ENCODE results near the gene PGC. TPM values are rescaled to one million over a fixed set of nuclear protein-coding genes. Genes with fewer than 3 reads are reported as not detected.

Gene PGC
- total and polyA plus RNA-seq, 2 donors (not counting 3 experiments of a cell fraction or from before 2014, with no cell fraction given), result not detected

DNA sequence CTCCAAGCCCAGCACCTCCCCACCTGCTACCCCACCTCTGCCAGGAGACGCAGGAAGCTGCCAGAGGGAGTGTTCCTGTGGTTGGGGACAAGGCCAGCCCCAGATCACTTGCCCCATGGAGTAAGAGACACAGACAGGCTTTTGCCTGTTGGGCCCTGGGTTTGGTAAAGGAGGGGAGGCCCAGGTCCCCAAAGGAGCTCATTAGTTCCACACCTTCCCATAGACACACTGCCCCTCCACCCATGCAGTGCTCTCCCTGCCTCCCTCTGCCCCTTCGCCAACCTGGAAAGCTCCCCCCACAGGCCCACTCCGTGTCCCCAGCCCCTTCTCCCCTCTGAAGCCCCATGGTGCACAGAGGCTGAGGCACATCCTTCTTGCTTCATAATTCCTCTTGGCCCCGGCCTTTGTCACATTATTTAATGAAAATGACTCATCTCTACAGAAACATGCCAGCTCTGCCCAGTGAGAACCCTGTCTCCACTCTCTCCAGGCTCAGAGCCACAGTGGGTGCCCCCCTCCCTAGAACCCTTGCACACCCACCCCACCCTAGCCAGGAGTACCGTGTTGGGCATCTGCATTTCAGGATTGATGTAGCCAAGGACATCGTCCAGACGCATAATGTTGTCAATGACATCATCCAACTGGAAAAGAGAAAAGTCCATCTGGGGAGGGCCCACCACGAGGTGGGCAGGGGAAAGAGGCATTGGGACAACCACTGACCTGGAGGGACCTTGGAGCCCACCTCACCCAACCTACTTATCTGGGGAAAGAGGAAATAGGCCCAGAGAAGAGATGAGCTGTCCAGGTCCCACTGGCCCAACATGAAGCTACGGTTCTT, 57.8 kb downstream of the PGC start:
- DNase-seq (ENCODE audit: low read depth, low spot score) (no peak), FAIRE-seq (no peak)
- POLR2A ChIA-PET, result no interaction called here
- Histone ChIP-seq H3K4me2 (ENCODE audit: insufficient read depth, low read length) (no peak overlapping the region), H3K9ac (replicated peaks; ENCODE audit: extremely low read depth, insufficient read depth, low read length) (no peak overlapping the region), H3K36me3 (ENCODE audit: control insufficient read depth in 2 of 2, extremely low read depth in 1 of 2, insufficient read depth in 2 of 2, low read length in 2 of 2) (no peaks in the 10 kb centered on the region), H3K27ac (ENCODE audit: insufficient read depth, low read depth, low read length) (no peak overlapping the region), H3K9me1 (replicated peaks; ENCODE audit: control insufficient read depth, extremely low read depth, insufficient read depth, low read length) (no peaks in the 10 kb centered on the region), H3K4me1 (ENCODE audit: control insufficient read depth, extremely low read depth, insufficient read depth, low read length) (no peaks in the 10 kb centered on the region), H2AFZ (ENCODE audit: low read depth, low read length) (no peak overlapping the region), H3K79me2 (ENCODE audit: control insufficient read depth, insufficient read depth, low read length) (no peaks in the 10 kb centered on the region), H4K20me1 (replicated peaks; ENCODE audit: control insufficient read depth, extremely low read depth, insufficient read depth, low read length) (no peaks in the 10 kb centered on the region), H3K9me3 (replicated peaks; ENCODE audit: control insufficient read depth, insufficient read depth, low read length) (no peaks in the 10 kb centered on the region), H3K27me3 (ENCODE audit: control insufficient read depth in 2 of 2, insufficient read depth in 2 of 2, low read length in 2 of 2) (no peaks in the 10 kb centered on the region), H3K4me3 (replicated peaks in 1 of 3; ENCODE audit: insufficient read depth in 1 of 3, low read depth in 1 of 3, low read length in 3 of 3) (no peak overlapping the region)
- TF ChIP-seq MYC (IDR thresholded peaks at IDR 0.05; ENCODE audit: low read depth, low read length) (no peak), FOS (IDR thresholded peaks at IDR 0.05; ENCODE audit: borderline replicate concordance, insufficient read depth, low read length) (peak; percentile 22)
- intact Hi-C loops (cut with micrococcal nuclease) (no loop called here), dilution Hi-C loops (cut with MboI; ENCODE audit: extremely low pct_ligation_motif_present, low sequenced_read_pairs) (no loop called here)
- no TSS peak for BruUV-seq (replicated peaks)
- CTCF ChIA-PET, result interaction anchor here (0.6 to 2.7 kb wide), 3 partner anchors 23 to 97 kb away, joined by 4 to 16 read pairs (median 5); no protein-coding TSS in a partner anchor

GRCh38 chr6:41688256-41688965, 58.8 kb downstream of the PGC start:
- Histone ChIP-seq H2AFZ (ENCODE audit: low read depth, low read length) (no peak overlapping the region), H3K4me3 (replicated peaks in 1 of 3; ENCODE audit: insufficient read depth in 1 of 3, low read depth in 1 of 3, low read length in 3 of 3) (no peak overlapping the region), H3K4me2 (ENCODE audit: insufficient read depth, low read length) (no peak overlapping the region), H3K27ac (ENCODE audit: insufficient read depth, low read depth, low read length) (no peak overlapping the region), H3K4me1 (ENCODE audit: control insufficient read depth, extremely low read depth, insufficient read depth, low read length) (peaks cover under 1% of the 10 kb centered on the region), H4K20me1 (replicated peaks; ENCODE audit: control insufficient read depth, extremely low read depth, insufficient read depth, low read length) (no peaks in the 10 kb centered on the region), H3K9me1 (replicated peaks; ENCODE audit: control insufficient read depth, extremely low read depth, insufficient read depth, low read length) (no peaks in the 10 kb centered on the region), H3K9ac (replicated peaks; ENCODE audit: extremely low read depth, insufficient read depth, low read length) (no peak overlapping the region), H3K79me2 (ENCODE audit: control insufficient read depth, insufficient read depth, low read length) (no peaks in the 10 kb centered on the region), H3K27me3 (ENCODE audit: control insufficient read depth in 2 of 2, insufficient read depth in 2 of 2, low read length in 2 of 2) (no peaks in the 10 kb centered on the region), H3K36me3 (ENCODE audit: control insufficient read depth in 2 of 2, extremely low read depth in 1 of 2, insufficient read depth in 2 of 2, low read length in 2 of 2) (no peaks in the 10 kb centered on the region), H3K9me3 (replicated peaks; ENCODE audit: control insufficient read depth, insufficient read depth, low read length) (no peaks in the 10 kb centered on the region)
- no peak for DNase-seq (ENCODE audit: low read depth, low spot score)
- no peak for TF ChIP-seq MYC (IDR thresholded peaks at IDR 0.05; ENCODE audit: low read depth, low read length)
- no peak for TF ChIP-seq CTCF (IDR thresholded peaks at IDR 0.05; ENCODE audit: extremely low read depth in 1 of 2, insufficient read depth in 1 of 2, low read depth in 1 of 2, low read length in 2 of 2)
- TF ChIP-seq POLR2AphosphoS5 (IDR thresholded peaks at IDR 0.05; ENCODE audit: insufficient read depth, low read depth, low read length), result no peak
- TF ChIP-seq POLR2A (IDR thresholded peaks at IDR 0.05; ENCODE audit: low read depth, low read length), result no peak
- no peak for TF ChIP-seq FOS (IDR thresholded peaks at IDR 0.05; ENCODE audit: borderline replicate concordance, insufficient read depth, low read length)
- TF ChIP-seq JUN (IDR thresholded peaks at IDR 0.05; ENCODE audit: borderline replicate concordance, insufficient read depth, insufficient read length, low read depth), result no peak
- TF ChIP-seq EZH2 (IDR thresholded peaks at IDR 0.05; ENCODE audit: borderline replicate concordance, low read depth, low read length, severe bottlenecking), result no peak
- no peak for TF ChIP-seq MAX (IDR thresholded peaks at IDR 0.05; ENCODE audit: insufficient read depth, insufficient read length)
- CTCF ChIA-PET, result interaction anchor here (0.7 to 2.7 kb wide), 5 partner anchors 10 to 107 kb away, joined by 3 to 16 read pairs (median 3); no protein-coding TSS in a partner anchor
- no peak for FAIRE-seq
- dilution Hi-C loops (cut with MboI; ENCODE audit: extremely low pct_ligation_motif_present, low sequenced_read_pairs) (no loop called here), intact Hi-C loops (cut with micrococcal nuclease) (no loop called here)
- BruUV-seq (replicated peaks), result no TSS peak
- POLR2A ChIA-PET, result no interaction called here

Data from endothelial cell of umbilical vein (primary cell).